IPS DF 6.9 (cell line): ENCODE data around the gene APMAP.

ENCODE experiments used
- DNase-seq: peaks from one replicate; pipeline ENCODE4 v3.0.0-alpha.2; 2013; ENCODE audit warnings: low read depth, low spot score
- H3K27ac ChIP-seq: one replicate; pipeline ENCODE4 v1.5.1; 2013; ENCODE audit warnings: low read length, control low read depth
- H3K27me3 ChIP-seq: 2 replicates; pipeline ENCODE4 v1.6.1; 2013; ENCODE audit warnings: mild to moderate bottlenecking, low read length; ENCODE audit not compliant: control insufficient read depth, insufficient read depth
- H3K36me3 ChIP-seq: 2 replicates; pipeline ENCODE4 v1.6.1; 2013; ENCODE audit warnings: low read length; ENCODE audit not compliant: control insufficient read depth, insufficient read depth
- H3K4me1 ChIP-seq: 2 replicates; pipeline ENCODE4 v1.6.1; 2013; ENCODE audit warnings: low read length; ENCODE audit not compliant: control insufficient read depth, insufficient read depth
- H3K4me3 ChIP-seq: 2 replicates; pipeline ENCODE4 v1.5.1; 2013; ENCODE audit warnings: mild to moderate bottlenecking, low read length
- H3K9me3 ChIP-seq: 2 replicates; pipeline ENCODE4 v1.6.1; 2013; ENCODE audit warnings: low read length, inconsistent platforms; ENCODE audit not compliant: control insufficient read depth, insufficient read depth
- WGBS: extraction: QIAGEN DNeasy Blood & Tissue Kit; methylation state at CpG from one replicate; pipeline ENCODE4 v1.1.7; 2013; ENCODE audit warnings: mixed read lengths, missing lambda C conversion rate; ENCODE audit not compliant: insufficient read length, insufficient coverage; 5-methylcytosine and 5-hydroxymethylcytosine counted together

APMAP gene

DNA sequence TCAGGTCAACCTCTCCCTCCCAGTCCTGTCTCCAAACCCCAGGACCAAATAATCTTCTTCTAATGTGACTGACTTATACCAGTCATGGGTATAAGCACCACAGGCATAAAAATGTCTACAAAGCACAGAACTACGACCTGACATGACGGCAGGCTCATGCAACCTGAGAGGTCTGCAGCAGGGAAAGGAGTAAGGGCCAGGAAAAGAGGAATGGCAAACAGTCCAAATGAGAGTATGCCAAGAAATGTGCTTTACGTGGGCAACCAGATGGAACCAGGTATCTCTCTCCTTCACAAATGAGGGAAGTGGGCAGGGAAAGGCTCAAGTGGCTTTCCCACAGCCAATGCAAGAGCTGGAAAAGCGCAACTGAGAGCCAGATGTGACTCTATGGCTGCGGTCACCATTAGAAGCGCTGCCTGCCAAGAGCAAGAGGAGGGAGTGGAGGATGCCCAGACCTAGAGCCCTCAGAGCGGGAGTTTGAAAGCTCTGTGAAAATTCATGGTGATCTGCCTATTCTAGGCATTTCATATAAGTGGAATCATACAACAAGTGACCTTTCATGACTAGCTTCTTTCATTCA lies 6.0 kb downstream of the APMAP start:
- no peaks in the 10 kb centered on the region for H3K4me1 ChIP-seq
- no peak overlapping the region for H3K27ac ChIP-seq
- H3K27me3 ChIP-seq: no peaks in the 10 kb centered on the region
- DNase-seq: no peak
- WGBS: no CpG with 5 or more reads among the region's 7 CpGs
- peaks cover 4% of the 10 kb centered on the region; the same call in 1 of the 2 replicates for H3K36me3 ChIP-seq
- peaks cover 2% of the 10 kb centered on the region; the same call in 1 of the 2 replicates for H3K9me3 ChIP-seq
- H3K4me3 ChIP-seq: no peak overlapping the region

DNA sequence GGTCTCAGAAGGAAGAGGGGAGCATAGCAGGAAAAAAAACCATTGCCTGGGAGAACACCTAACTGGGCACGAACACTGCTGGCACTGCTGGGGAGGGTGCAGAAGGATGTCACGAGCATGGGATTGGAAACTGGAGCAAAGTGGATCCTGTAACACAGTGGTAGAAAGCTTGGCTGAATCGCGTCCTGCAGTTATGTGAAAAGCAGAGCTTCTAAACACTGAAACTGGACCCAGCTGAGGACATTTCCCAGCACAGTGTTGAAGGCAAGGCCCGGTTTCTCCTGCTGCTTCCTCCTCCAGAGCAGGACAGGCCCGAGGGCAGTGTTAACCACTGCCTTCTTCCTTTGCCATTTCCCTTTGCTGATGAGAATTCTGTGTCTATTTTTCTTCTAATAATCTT lies 6.7 kb downstream of the APMAP start:
- no peak overlapping the region for H3K4me3 ChIP-seq
- no peak overlapping the region for H3K27ac ChIP-seq
- H3K4me1 ChIP-seq: no peaks in the 10 kb centered on the region
- H3K36me3 ChIP-seq: peaks cover 4% of the 10 kb centered on the region; the same call in 1 of the 2 replicates
- no peaks in the 10 kb centered on the region for H3K27me3 ChIP-seq
- H3K9me3 ChIP-seq: peaks cover 2% of the 10 kb centered on the region; the same call in 1 of the 2 replicates
- DNase-seq: no peak
- WGBS: no CpG with 5 or more reads among the region's 6 CpGs

DNA sequence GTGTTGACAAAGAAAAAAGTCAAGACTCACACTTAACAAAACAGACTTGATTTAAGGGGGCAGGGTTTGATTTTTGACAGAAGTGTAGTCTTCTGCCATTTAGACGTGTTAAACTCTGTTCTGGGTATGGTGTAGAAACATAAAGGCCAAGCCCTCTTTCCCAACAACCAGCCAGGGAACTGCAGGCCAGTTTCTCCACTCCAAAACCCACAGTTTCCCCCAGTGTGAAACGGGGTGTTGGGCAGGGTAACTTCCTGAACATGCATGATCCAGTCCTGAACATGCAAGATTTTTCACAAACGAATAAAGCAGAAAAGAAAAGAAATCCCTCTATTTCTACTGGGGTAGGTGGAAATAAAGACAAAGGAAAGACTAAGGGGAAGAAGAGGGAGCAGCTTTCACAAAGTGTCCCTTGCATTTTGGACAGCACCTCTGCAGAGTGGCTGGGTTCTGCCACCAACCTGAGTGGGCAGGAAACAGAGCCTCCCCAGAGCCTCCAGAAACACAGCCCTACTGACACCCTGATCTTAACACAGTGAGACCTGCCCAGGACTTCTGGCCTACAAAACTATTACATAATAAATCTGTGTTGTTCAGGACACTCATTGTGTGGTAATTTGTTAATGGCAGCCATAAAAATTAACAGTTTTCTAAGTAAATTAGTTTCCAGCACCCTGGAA lies 7.5 kb downstream of the APMAP start:
- WGBS: no CpG with 5 or more reads among the region's 3 CpGs
- Histone ChIP-seq H3K9me3 (peaks cover 2% of the 10 kb centered on the region; the same call in 1 of the 2 replicates), H3K27me3 (no peaks in the 10 kb centered on the region), H3K36me3 (peaks cover 10% of the 10 kb centered on the region), H3K4me3 (no peak overlapping the region), H3K27ac (no peak overlapping the region), H3K4me1 (no peaks in the 10 kb centered on the region)
- no peak for DNase-seq

DNA sequence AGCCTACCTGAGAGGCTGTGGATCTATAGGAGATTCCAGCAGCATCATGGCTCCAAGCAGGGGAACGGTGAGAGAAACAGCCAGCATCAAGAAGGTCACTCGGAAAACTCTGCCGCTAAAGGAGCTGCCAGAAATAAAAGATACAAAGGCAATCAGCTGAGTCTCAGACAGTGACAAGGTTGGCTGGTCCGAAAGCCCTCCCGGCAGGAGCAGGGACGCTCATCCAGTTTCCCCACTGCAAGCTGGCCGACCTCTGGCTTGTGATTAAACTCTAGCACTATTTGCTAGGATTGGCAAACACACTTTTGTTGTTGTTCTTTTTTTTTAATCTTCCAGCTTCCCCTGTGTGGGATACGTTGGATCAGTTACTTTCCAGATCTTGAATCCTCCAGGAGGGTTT lies 8.7 kb downstream of the APMAP start:
- no peak overlapping the region for H3K4me3 ChIP-seq
- no peak overlapping the region for H3K27ac ChIP-seq
- no peaks in the 10 kb centered on the region for H3K4me1 ChIP-seq
- peaks cover 2% of the 10 kb centered on the region; the same call in 1 of the 2 replicates for H3K9me3 ChIP-seq
- H3K36me3 ChIP-seq: peaks cover 10% of the 10 kb centered on the region
- no peaks in the 10 kb centered on the region for H3K27me3 ChIP-seq
- no CpG with 5 or more reads among the region's 8 CpGs for WGBS
- DNase-seq: no peak

DNA sequence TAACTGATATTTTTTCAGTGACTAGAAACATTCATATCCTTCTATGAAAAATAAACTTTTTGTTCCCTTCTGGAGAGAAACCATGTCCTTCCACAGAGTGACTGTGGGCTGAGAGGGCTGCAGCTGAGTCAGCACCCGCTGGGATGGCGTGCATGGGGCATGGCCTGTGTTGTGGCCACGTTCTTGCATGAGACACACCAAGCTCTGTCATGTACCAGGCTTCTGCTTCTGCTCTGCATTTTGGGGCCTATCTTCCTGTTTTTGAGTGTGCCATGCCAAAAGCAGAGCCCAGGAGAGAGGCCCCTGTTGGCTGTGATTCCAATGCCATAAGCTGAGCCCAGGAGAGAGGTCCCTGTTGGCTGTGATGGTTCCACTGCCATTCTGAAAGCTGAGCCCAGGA lies 10.8 kb downstream of the APMAP start:
- peaks cover 2% of the 10 kb centered on the region; the same call in 1 of the 2 replicates for H3K9me3 ChIP-seq
- DNase-seq: no peak
- no peaks in the 10 kb centered on the region for H3K27me3 ChIP-seq
- H3K27ac ChIP-seq: no peak overlapping the region
- H3K36me3 ChIP-seq: peaks cover 10% of the 10 kb centered on the region
- no peak overlapping the region for H3K4me3 ChIP-seq
- no peaks in the 10 kb centered on the region for H3K4me1 ChIP-seq
- no CpG with 5 or more reads among the region's 3 CpGs for WGBS

DNA sequence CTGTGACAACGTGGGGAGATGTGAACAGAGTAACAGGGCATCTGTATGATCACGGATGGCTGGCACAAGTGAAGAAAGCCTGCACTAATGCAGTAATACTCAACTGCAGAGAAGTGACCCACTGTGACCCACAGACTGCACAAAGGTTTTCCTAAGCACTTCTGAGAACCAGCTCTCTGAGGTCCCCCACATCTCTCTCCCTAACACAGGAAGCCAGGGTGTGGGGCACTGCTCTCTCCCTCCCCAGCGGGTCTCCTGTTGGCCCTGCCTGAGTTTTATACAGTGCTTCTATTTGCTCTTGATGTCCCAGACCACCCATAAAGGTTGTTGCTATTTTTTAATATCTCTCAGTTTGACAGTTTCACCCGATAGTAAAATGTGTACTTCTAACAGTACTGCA lies 11.3 kb downstream of the APMAP start:
- no peak overlapping the region for H3K4me3 ChIP-seq
- H3K36me3 ChIP-seq: peaks cover 10% of the 10 kb centered on the region

DNA sequence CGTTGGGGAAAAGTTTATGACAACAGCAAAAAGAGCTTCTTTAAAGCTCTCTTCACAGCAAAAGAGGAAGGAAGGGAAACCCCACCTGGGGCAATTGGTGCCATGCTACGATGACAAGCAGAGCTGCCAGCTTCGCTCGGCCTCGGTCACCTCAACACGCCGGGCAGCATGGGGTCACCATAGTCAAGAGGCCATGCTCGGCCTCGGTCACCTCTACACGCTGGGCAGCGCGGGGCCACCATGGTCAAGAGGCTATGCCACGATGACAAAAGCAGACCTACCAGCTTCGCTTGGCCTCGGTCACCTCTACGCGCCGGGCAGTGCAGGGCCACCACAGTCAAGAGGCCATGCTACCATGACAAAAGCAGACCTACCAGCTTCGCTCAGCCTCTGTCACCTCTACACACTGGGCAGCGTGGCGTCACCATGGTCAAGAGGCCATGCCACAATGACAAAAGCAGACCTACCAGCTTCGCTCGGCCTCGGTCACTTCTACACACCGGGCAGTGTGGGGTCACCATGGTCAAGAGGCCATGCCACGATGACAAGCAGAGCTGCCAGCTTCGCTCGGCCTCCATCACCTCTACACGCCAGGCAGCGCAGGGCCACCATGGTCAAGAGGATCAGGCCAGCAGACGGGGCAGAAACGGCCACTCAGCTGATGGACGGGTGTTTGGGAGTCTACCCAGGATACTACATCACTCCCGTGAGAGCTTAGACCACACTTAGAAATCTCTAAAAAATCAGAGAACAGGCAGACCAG lies 12.1 kb downstream of the APMAP start:
- Histone ChIP-seq H3K4me1 (no peaks in the 10 kb centered on the region), H3K36me3 (peaks cover 10% of the 10 kb centered on the region), H3K27ac (no peak overlapping the region), H3K27me3 (no peaks in the 10 kb centered on the region), H3K4me3 (no peak overlapping the region), H3K9me3 (peaks cover 2% of the 10 kb centered on the region; the same call in 1 of the 2 replicates)
- WGBS: no CpG with 5 or more reads among the region's 34 CpGs
- no peak for DNase-seq

More for the DNA sequence above, 11.3 kb downstream of the APMAP start:
- DNase-seq: no peak
- Histone ChIP-seq H3K27me3 (no peaks in the 10 kb centered on the region), H3K4me1 (no peaks in the 10 kb centered on the region), H3K27ac (no peak overlapping the region), H3K9me3 (peaks cover 2% of the 10 kb centered on the region; the same call in 1 of the 2 replicates)
- WGBS: no CpG with 5 or more reads among the region's 4 CpGs

DNA sequence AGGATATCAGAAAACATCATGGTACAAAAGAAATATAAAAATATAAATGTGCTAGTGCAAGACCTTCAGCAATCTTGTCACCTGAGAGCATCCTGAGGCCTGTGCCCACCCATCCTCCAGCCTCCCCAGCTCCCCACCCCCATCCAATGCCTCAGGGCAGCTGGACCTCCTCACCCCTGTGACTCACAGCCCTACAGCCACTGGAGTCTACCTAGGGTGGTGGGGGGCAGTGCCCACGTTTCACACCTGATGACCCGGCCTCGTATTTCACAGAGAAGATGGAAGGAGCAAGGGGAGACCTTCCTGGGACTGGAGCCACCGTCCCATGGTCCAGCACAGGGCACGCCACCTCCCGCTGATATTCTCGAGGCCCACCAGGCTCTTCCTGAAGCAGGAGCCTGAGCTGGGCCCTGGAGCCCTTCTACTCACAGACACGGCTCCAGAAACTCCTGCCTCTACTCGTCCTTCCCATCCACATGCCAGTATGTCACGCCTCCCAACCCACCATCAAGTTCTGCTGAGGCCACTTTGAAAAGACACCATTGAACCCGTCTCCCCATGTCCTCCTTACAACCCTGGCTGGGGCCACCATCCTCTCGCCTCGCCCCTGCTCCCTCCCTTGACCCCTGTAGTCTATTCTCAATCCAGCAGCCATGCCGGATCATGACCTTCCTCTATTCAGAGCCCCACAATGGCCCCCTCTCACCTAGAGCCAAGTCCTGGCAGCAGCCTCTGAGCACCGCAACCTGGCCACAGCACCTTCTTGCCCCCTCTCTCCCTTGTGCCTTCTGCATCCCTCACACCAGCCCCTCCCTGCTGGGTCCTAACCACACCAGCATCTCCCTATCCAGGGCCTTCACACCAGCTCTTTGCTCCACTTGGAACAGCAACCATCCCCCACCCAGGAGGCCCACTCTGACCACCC lies 13.3 kb downstream of the APMAP start:
- Histone ChIP-seq H3K27me3 (no peaks in the 10 kb centered on the region), H3K9me3 (peaks cover 2% of the 10 kb centered on the region; the same call in 1 of the 2 replicates), H3K36me3 (peaks cover 10% of the 10 kb centered on the region), H3K4me3 (no peak overlapping the region), H3K27ac (no peak overlapping the region), H3K4me1 (no peaks in the 10 kb centered on the region)
- no CpG with 5 or more reads among the region's 15 CpGs for WGBS
- DNase-seq: no peak

DNA sequence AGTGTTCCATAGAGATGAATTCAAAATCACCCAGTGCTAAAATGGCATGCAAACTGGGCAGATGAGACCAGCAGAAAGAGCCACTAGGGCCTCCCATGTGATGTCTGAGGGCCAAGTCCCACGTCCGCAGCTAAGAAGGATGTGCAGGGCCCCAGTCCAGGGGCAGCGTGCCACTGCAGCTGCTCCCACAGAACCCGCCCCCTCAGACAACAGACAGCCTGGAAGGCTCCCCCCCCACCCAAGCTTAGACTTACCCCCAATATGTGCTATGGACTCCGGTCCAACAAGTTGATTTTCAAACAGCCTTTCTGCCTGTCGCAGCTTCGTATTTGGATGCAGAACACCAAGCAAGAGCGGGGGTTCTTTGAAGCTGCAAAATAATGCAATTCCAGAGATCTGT lies 14.0 kb downstream of the APMAP start:
- WGBS: no CpG with 5 or more reads among the region's 8 CpGs
- Histone ChIP-seq H3K9me3 (peaks cover 2% of the 10 kb centered on the region; the same call in 1 of the 2 replicates), H3K36me3 (peaks cover 10% of the 10 kb centered on the region), H3K27me3 (no peaks in the 10 kb centered on the region), H3K4me1 (no peaks in the 10 kb centered on the region), H3K4me3 (no peak overlapping the region), H3K27ac (no peak overlapping the region)
- DNase-seq: no peak

DNA sequence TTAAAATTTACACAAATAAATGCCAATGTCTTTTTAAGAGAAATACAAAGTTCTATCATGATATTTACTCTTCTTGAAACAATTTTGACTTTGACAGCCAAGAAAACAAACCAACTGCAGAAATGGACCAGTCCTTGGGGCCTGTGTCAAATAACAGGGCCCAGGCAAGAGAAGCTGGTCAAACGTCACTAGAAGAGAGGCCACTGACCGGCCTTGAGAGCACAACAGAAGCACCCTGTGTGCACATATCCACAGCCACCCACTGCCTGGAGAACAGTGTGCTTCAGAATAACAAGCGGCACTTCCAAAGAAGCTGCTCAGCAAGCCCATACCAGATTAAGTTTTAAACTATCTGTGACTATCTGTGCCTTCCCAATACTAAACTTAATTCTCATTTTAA lies 14.8 kb downstream of the APMAP start:
- no CpG with 5 or more reads among the region's 3 CpGs for WGBS
- peaks cover 13% of the 10 kb centered on the region for H3K36me3 ChIP-seq

More for the DNA sequence above, 14.8 kb downstream of the APMAP start:
- no peak overlapping the region for H3K27ac ChIP-seq
- H3K4me1 ChIP-seq: no peaks in the 10 kb centered on the region
- peaks cover 2% of the 10 kb centered on the region; the same call in 1 of the 2 replicates for H3K9me3 ChIP-seq
- no peak for DNase-seq
- no peak overlapping the region for H3K4me3 ChIP-seq
- H3K27me3 ChIP-seq: no peaks in the 10 kb centered on the region
